PC-9 (cell line): ENCODE measurements around the gene COL6A1. TPM values are rescaled to one million over a fixed set of nuclear protein-coding genes. Genes with fewer than 3 reads are reported as not detected.

ENCODE experiments used
- BruUV-seq: library from RNA; stranded (reverse); fragments of 400-500 nt; replicated peaks from 2 replicates; lab custom pipeline; 2021; lab: Mats Ljungman, UMichigan
- CTCF ChIA-PET: fragments of 300-600 bp; sonication (Branson Sonifier 250); formaldehyde crosslinking; loops from one replicate; lab custom pipeline; 2022; ENCODE audit warnings: antibody characterized with exemption; lab: Charles Lee
- POLR2A ChIA-PET: fragments of 300-600 bp; sonication (Branson Sonifier 250); formaldehyde crosslinking; loops from one replicate; lab custom pipeline; 2022; ENCODE audit warnings: antibody characterized with exemption; ENCODE audit not compliant: unreplicated experiment; lab: Charles Lee
- DNase-seq, 2 experiments: peaks; one replicate each; pipeline versions ENCODE4 v3.0.0 to v3.0.0-alpha.2; 2015 to 2022; ENCODE audit warnings: mixed read lengths in 1 of 2
- H2AFZ ChIP-seq: fragments of 200-600 bp; sonication (generic); 2 replicates; pipeline ENCODE4 v1.8.1; 2017; ENCODE audit warnings: antibody characterized with exemption
- H3F3A ChIP-seq: fragments of 200-600 bp; sonication (generic); 2 replicates; pipeline ENCODE4 v1.8.1; 2017; ENCODE audit warnings: antibody characterized with exemption, mild to moderate bottlenecking, low read depth; ENCODE audit not compliant: insufficient read depth
- H3K27ac ChIP-seq: fragments of 200-600 bp; sonication (generic); 2 replicates; pipeline ENCODE4 v1.6.1; 2016; ENCODE audit warnings: mixed run types
- H3K27me3 ChIP-seq: fragments of 200-600 bp; sonication (generic); 2 replicates; pipeline ENCODE4 v1.6.1; 2016; ENCODE audit warnings: low read depth, mixed run types; ENCODE audit not compliant: insufficient read depth
- H3K36me3 ChIP-seq: fragments of 200-600 bp; sonication (generic); 2 replicates; pipeline ENCODE4 v1.6.1; 2016; ENCODE audit warnings: low read depth, mixed run types
- H3K4me1 ChIP-seq: fragments of 200-600 bp; sonication (generic); replicated peaks from 2 replicates; pipeline ENCODE4 v1.6.1; 2016; ENCODE audit warnings: mixed run types; ENCODE audit not compliant: insufficient read depth
- H3K4me2 ChIP-seq: fragments of 200-600 bp; sonication (generic); 2 replicates; pipeline ENCODE4 v1.6.1; 2017; ENCODE audit warnings: mixed run types
- H3K4me3 ChIP-seq: fragments of 200-600 bp; sonication (generic); 2 replicates; pipeline ENCODE4 v1.6.1; 2016; ENCODE audit warnings: mixed run types
- H3K79me2 ChIP-seq: fragments of 200-600 bp; sonication (generic); 2 replicates; pipeline ENCODE4 v1.6.1; 2017; ENCODE audit warnings: low read depth, mixed run types
- H3K9me2 ChIP-seq: fragments of 200-600 bp; sonication (generic); 2 replicates; pipeline ENCODE4 v1.8.1; 2017; ENCODE audit warnings: mild to moderate bottlenecking; ENCODE audit not compliant: insufficient read depth
- H3K9me3 ChIP-seq: fragments of 200-600 bp; sonication (generic); 2 replicates; pipeline ENCODE4 v1.8.1; 2016; ENCODE audit warnings: low read depth; ENCODE audit not compliant: insufficient read depth
- H4K20me1 ChIP-seq: fragments of 200-600 bp; sonication (generic); 2 replicates; pipeline ENCODE4 v1.8.1; 2017; ENCODE audit not compliant: insufficient read depth
- EZH2 ChIP-seq: fragments of 200-600 bp; sonication (generic); IDR thresholded peaks from 2 replicates; pipeline ENCODE4 v1.8.0; 2017; ENCODE audit warnings: antibody characterized with exemption, low read depth
- intact Hi-C: fragments of 100-400 bp; cut with micrococcal nuclease; formaldehyde crosslinking; loops from one replicate; pipeline ENCODE4 v1.10.0; 2022; ENCODE audit not compliant: unreplicated experiment
- total RNA-seq: library from RNA; stranded (reverse); gene quantifications from 2 replicates; pipeline ENCODE4 v1.2.3, GENCODE V29; 2021
- TF ChIP-seq, protein P1 (sequence below): fragments of 200-600 bp; sonication (generic); conservative IDR thresholded peaks from 2 replicates; pipeline ENCODE4 v1.6.1; 2017; ENCODE audit warnings: mixed run types, antibody characterized with exemption, mild to moderate bottlenecking, moderate library complexity

The COL6A1 gene
- total RNA-seq, 1 experiment from 2014 or later = 43.1 TPM

DNA sequence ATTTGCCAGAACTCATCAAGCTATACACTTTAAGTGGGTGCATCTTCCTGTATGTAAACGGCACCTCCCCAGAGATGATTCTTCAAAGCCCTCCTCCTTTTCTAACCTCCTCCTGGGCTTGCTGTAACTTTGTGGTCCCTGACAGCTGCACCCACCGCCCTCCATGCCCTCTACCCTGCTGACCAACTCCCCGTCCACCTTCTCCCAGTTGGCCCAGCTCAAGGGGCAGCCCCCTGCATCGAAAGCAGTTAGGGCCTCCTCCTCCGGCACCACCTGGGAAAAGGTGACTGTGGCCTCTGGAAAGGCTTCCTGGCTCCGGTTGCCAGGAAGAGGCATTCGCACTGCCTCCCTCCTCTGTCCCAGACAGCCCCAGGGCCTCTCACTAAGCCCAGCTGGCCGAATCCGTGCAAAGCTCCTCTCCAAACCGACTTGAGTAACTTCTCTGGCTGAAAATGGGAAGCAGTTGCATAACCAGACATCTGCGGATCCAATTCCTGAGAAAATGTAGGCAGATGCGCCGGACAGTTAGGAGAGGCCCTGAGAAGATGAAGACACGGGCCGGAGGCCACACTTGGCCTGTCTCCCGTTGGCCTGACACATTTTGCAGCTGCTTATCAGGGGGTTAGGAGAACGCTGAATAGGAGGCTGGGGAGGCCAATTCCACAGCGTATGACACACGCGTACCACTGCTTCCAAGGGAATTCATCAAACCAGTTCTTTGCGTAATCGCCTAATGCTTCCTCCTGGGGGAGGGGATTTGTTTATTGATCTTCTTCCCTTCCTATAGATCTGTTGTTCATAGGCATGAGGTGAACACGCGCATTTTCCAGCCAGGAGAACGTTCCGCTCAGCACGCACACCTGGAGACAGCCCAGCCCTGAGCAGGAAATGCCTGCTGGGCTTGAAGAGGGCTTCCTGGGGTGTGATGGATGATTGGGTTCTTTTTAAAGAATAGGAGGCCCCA lies 67.6 kb downstream of the COL6A1 start:
- H4K20me1 ChIP-seq = no peaks in the 10 kb centered on the region
- H3F3A ChIP-seq = peaks cover 19% of the 10 kb centered on the region; the same call in 1 of the 2 replicates
- H3K9me2 ChIP-seq = no peaks in the 10 kb centered on the region
- POLR2A ChIA-PET = interaction anchor here (0.6 kb wide), 1 partner anchor 24 kb away, joined by 4 read pairs; no protein-coding TSS in a partner anchor
- H3K4me1 ChIP-seq = peaks cover 39% of the 10 kb centered on the region
- peak overlapping the region; percentile 88 for H3K27ac ChIP-seq
- no TSS peak for BruUV-seq
- H2AFZ ChIP-seq = peak overlapping the region; percentile 23; the same call in 1 of the 2 replicates
- CTCF ChIA-PET = interaction anchor here (0.7 kb wide), 1 partner anchor 94 kb away, joined by 5 read pairs; no protein-coding TSS in a partner anchor
- peak overlapping the region; percentile 69 for H3K4me2 ChIP-seq
- peak overlapping the region; percentile 36; the same call in 1 of the 2 replicates for H3K4me3 ChIP-seq
- no peaks in the 10 kb centered on the region for H3K36me3 ChIP-seq
- no peaks in the 10 kb centered on the region for H3K79me2 ChIP-seq
- peak; percentile 38 to 88 for DNase-seq
- no peaks in the 10 kb centered on the region for H3K9me3 ChIP-seq
- intact Hi-C loops = loop anchor here (10.0 kb wide), 1 partner anchor 64 kb away; the partner anchor contains the start of gene COL6A1
- no peaks in the 10 kb centered on the region for H3K27me3 ChIP-seq
- TF ChIP-seq EZH2 = no peak
- TF ChIP-seq, protein P1, sequence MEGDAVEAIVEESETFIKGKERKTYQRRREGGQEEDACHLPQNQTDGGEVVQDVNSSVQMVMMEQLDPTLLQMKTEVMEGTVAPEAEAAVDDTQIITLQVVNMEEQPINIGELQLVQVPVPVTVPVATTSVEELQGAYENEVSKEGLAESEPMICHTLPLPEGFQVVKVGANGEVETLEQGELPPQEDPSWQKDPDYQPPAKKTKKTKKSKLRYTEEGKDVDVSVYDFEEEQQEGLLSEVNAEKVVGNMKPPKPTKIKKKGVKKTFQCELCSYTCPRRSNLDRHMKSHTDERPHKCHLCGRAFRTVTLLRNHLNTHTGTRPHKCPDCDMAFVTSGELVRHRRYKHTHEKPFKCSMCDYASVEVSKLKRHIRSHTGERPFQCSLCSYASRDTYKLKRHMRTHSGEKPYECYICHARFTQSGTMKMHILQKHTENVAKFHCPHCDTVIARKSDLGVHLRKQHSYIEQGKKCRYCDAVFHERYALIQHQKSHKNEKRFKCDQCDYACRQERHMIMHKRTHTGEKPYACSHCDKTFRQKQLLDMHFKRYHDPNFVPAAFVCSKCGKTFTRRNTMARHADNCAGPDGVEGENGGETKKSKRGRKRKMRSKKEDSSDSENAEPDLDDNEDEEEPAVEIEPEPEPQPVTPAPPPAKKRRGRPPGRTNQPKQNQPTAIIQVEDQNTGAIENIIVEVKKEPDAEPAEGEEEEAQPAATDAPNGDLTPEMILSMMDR = no peak

DNA sequence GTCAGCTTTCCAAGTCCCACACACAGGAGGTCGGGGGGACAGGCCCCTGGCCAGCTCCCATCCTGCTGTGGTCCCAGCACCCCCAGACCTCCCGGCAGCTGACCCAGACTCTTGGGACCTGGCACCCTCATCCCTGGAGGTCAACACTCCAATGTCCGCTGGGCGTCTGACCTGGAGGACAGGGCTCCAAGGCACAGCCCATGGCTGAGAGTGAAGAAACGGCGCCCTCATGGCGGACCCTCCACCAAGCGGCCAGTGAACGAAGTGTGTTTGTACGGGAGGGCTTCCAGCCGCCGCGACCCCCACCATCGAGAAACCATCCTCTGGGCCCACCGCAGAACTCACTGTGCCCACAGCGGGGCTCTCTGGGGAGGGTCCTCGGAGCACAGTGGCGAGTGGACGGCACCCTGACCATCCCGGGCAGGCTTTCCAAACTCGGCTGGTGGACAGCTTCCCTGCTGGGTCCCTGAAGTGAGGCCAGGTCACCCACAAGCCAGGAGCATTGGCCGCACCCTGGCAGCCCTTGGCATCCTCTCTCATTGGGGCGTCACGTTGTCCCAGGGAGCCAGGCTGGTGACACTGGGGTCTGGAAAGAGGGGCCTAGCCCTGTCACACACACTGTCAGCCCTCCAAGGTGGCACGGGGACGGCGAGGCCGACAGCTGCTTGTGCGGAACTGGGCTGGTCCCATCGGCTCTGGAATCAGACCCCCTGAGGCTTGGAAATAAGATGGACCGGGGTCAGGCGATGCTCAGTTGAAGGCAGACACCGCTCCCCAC lies 68.5 kb downstream of the COL6A1 start:
- intact Hi-C loops = loop anchor here (10.0 kb wide), 1 partner anchor 65 kb away; the partner anchor contains the start of gene COL6A1
- Histone ChIP-seq H3K4me3 (peak overlapping the region; percentile 11; the same call in 1 of the 2 replicates), H3K36me3 (no peaks in the 10 kb centered on the region), H3K27ac (peak overlapping the region; percentile 88), H3K4me2 (peak overlapping the region; percentile 69), H3K4me1 (peaks cover 41% of the 10 kb centered on the region), H2AFZ (peak overlapping the region; percentile 23; the same call in 1 of the 2 replicates), H3K79me2 (no peaks in the 10 kb centered on the region), H3K9me3 (no peaks in the 10 kb centered on the region), H3K9me2 (no peaks in the 10 kb centered on the region), H4K20me1 (no peaks in the 10 kb centered on the region), H3K27me3 (no peaks in the 10 kb centered on the region), H3F3A (peaks cover 23% of the 10 kb centered on the region; the same call in 1 of the 2 replicates)
- TF ChIP-seq, protein P1 = no peak
- TF ChIP-seq EZH2 = no peak
- ChIA-PET POLR2A (no interaction called here), CTCF (no interaction called here)
- no TSS peak for BruUV-seq
- no peak for DNase-seq
